ENCODE results near the gene NPAS3. TPM values are rescaled to one million over a fixed set of nuclear protein-coding genes. Genes with fewer than 3 reads are reported as not detected.

NPAS3 gene
- total and polyA plus RNA-seq, 10 donors, result 0.13 to 9.5 (median 2.9) TPM

GRCh38 chr14:33297565-33297964, 358.9 kb downstream of the NPAS3 start:
- Histone ChIP-seq H3K36me3 (no peaks in the 10 kb centered on the region), H3K27ac (no peak overlapping the region), H3K27me3 (replicated peaks in 1 of 7) (no peaks in the 10 kb centered on the region), H3K9me3 (no peaks in the 10 kb centered on the region), H3K4me3 (no peak overlapping the region), H3K4me1 (no peaks in the 10 kb centered on the region)
- DNase-seq, result no peak
- TF ChIP-seq POLR2A (IDR thresholded peaks at IDR 0.05) (no peak), POLR2AphosphoS5 (IDR thresholded peaks at IDR 0.05) (no peak), CTCF (IDR thresholded peaks at IDR 0.05 in 8 of 11, conservative IDR thresholded peaks at IDR 0.05 in 3 of 11) (no peak)
- intact Hi-C loops (cut with DNase I; ENCODE audit: low total_unique reads), result no loop called here
- WGBS, 5 donors, result 53 to 67% (median 64%) methylated on average over 4 of the region's 4 CpGs

GRCh38 chr14:33307691-33308251, 369.1 kb downstream of the NPAS3 start:
- Histone ChIP-seq H3K27ac (peak overlapping the region in 3 of 8 donors; percentile 28 to 50 (median 41)), H3K36me3 (no peaks in the 10 kb centered on the region), H3K27me3 (replicated peaks in 1 of 7) (no peaks in the 10 kb centered on the region), H3K4me3 (peak overlapping the region in 1 of 8 donors; percentile 42), H3K4me1 (no peaks in the 10 kb centered on the region), H3K9me3 (no peaks in the 10 kb centered on the region)
- DNase-seq, result no peak
- TF ChIP-seq POLR2AphosphoS5 (IDR thresholded peaks at IDR 0.05) (peak in 2 of 3 donors; percentile 23 to 64), CTCF (IDR thresholded peaks at IDR 0.05 in 8 of 11, conservative IDR thresholded peaks at IDR 0.05 in 3 of 11) (no peak)
- intact Hi-C loops (cut with DNase I; ENCODE audit: low total_unique reads), result no loop called here
- WGBS, 5 donors, result 68 to 81% (median 78%) methylated on average over 11 of the region's 11 CpGs

- Histone ChIP-seq H3K27ac (no peak overlapping the region), H3K36me3 (no peaks in the 10 kb centered on the region), H3K4me3 (no peak overlapping the region), H3K4me1 (no peaks in the 10 kb centered on the region), H3K9me3 (no peaks in the 10 kb centered on the region), H3K27me3 (replicated peaks in 1 of 7) (no peaks in the 10 kb centered on the region)
- no peak for TF ChIP-seq POLR2A (IDR thresholded peaks at IDR 0.05)
- TF ChIP-seq CTCF (IDR thresholded peaks at IDR 0.05 in 8 of 11, conservative IDR thresholded peaks at IDR 0.05 in 3 of 11), result no peak
- TF ChIP-seq POLR2AphosphoS5 (IDR thresholded peaks at IDR 0.05), result no peak
- DNase-seq, result no peak
- intact Hi-C loops (cut with DNase I; ENCODE audit: low total_unique reads), result no loop called here
- WGBS, 5 donors, result 84 to 95% (median 90%) methylated on average over 4 of the region's 4 CpGs
These were observed 370.4 kb downstream of the NPAS3 start for GRCh38 chr14:33309106-33309505.

- no peak for TF ChIP-seq POLR2A (IDR thresholded peaks at IDR 0.05)
- H3K4me3 ChIP-seq, result no peak overlapping the region
- intact Hi-C loops (cut with DNase I; ENCODE audit: low total_unique reads), result no loop called here
- no peaks in the 10 kb centered on the region for H3K27me3 ChIP-seq (replicated peaks in 1 of 7)
- H3K36me3 ChIP-seq, result no peaks in the 10 kb centered on the region
- H3K4me1 ChIP-seq, result no peaks in the 10 kb centered on the region
- WGBS, 5 donors, result 86 to 98% (median 88%) methylated on average over 3 of the region's 3 CpGs
- peaks cover 0 to 4% (median 0%) of the 10 kb centered on the region in 8 donors for H3K9me3 ChIP-seq
- no peak for DNase-seq
- no peak overlapping the region for H3K27ac ChIP-seq
These were observed 376.5 kb downstream of the NPAS3 start for GRCh38 chr14:33315217-33315616.

GRCh38 chr14:33315721-33316120, 377.0 kb downstream of the NPAS3 start:
- no peak overlapping the region for H3K4me3 ChIP-seq
- WGBS, 5 donors, result 53 to 87% (median 72%) methylated on average over 2 of the region's 2 CpGs
- peaks cover 0 to 4% (median 0%) of the 10 kb centered on the region in 8 donors for H3K9me3 ChIP-seq
- no peaks in the 10 kb centered on the region for H3K36me3 ChIP-seq
- H3K27me3 ChIP-seq (replicated peaks in 1 of 7), result no peaks in the 10 kb centered on the region
- no peak for DNase-seq
- intact Hi-C loops (cut with DNase I; ENCODE audit: low total_unique reads), result no loop called here
- H3K27ac ChIP-seq, result no peak overlapping the region
- TF ChIP-seq POLR2AphosphoS5 (IDR thresholded peaks at IDR 0.05) (no peak), CTCF (IDR thresholded peaks at IDR 0.05 in 8 of 11, conservative IDR thresholded peaks at IDR 0.05 in 3 of 11) (no peak), POLR2A (IDR thresholded peaks at IDR 0.05) (no peak)
- no peaks in the 10 kb centered on the region for H3K4me1 ChIP-seq
